NB4 (cell line): ENCODE results near the gene COL8A1.

Experiments
- CTCF ChIP-seq: IDR thresholded peaks from one replicate; pipeline ENCODE4 v1.5.1; 2012; ENCODE audit warnings: low read depth, low read length
- POLR2A ChIP-seq: IDR thresholded peaks from 2 replicates; pipeline ENCODE4 v1.6.1; 2011; ENCODE audit warnings: mild to moderate bottlenecking; ENCODE audit not compliant: insufficient read length; ENCODE audit errors: extremely low read depth

GRCh38 chr3:99760629-99761028 lies 122.2 kb downstream of the COL8A1 start:
- no peak for TF ChIP-seq CTCF
- TF ChIP-seq POLR2A: no peak
